Endometrial microvascular endothelial cells (primary cell): Measurements from ENCODE around the gene GCC1. TPM values are rescaled to one million over a fixed set of nuclear protein-coding genes. Genes with fewer than 3 reads are reported as not detected.

Experiments
- in situ Hi-C: cut with HindIII; loops from 2 replicates; pipeline ENCODE4 v1.10.0; 2017; ENCODE audit warnings: low sequenced_read_pairs, low pct_unique_long_range_greater_than_20kb; ENCODE audit errors: inconsistent ontology term
- total RNA-seq: library from RNA; depleted of rRNA; stranded (reverse); fragments of >200 nt; gene quantifications from one replicate; pipeline ENCODE4 v1.2.3, GENCODE V29; 2015; ENCODE audit errors: inconsistent ontology term

The GCC1 gene, protein sequence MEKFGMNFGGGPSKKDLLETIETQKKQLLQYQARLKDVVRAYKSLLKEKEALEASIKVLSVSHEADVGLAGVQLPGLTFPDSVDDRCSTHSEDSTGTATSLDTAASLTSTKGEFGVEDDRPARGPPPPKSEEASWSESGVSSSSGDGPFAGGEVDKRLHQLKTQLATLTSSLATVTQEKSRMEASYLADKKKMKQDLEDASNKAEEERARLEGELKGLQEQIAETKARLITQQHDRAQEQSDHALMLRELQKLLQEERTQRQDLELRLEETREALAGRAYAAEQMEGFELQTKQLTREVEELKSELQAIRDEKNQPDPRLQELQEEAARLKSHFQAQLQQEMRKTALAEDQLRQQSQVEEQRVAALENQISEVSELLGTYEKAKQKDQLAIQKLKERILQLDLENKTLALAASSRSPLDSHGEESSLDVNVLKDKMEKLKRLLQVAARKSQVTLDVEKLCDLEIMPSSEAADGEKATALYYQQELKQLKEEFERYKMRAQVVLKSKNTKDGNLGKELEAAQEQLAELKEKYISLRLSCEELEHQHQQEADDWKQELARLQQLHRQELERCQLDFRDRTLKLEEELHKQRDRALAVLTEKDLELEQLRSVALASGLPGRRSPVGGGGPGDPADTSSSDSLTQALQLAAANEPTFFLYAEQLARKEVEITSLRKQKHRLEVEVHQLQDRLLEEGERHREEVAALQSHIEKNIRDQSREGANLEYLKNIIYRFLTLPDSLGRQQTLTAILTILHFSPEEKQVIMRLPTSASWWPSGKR
- total RNA-seq = 13.8 TPM

DNA sequence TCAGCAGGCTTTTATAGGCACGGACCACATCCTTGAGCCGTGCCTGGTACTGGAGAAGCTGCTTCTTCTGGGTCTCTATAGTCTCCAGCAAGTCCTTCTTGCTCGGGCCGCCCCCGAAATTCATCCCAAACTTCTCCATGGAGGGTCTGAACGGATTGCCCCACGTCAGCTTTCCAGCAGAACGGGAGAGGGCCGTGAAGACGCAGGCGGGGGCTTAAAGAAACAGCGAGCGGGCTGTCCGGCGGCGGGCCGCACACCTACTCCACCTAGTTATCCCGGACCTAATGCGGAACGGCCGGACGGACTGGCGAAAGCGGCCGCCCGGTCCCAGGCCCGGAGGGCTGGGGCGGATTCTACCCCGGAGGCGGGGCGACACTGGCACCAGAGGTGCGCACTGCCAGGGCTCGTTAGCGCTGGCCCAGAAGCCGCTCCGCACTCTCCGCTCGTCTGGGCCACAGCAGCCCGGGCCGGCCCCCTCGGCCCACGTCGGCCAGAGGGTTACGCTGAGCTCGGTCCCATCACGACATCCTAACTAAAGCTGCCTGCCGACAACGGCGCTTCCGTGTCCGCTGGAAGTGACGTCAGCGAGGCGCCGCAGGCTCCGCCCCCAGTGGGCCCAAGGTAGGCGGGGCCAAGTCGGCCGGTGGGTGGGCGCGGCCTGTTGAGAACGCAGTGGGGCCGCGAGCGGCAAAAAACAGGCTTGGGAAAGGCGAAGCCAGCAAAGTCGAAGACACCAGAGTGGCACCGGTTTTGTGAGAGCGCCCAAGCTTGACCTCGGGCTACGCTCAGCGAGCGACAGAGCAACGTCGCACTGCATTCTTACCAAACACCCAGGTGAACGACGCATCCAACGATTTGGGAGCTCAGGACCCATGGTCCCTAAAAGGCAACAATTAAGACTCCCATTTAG is at the start of gene GCC1:
Gene GCC1, minus strand, starts transcription at position 553 of the 910 bp plus-strand sequence. Its CDS starts 414 bp downstream, at position 139.
- in situ Hi-C loops = no loop called here

DNA sequence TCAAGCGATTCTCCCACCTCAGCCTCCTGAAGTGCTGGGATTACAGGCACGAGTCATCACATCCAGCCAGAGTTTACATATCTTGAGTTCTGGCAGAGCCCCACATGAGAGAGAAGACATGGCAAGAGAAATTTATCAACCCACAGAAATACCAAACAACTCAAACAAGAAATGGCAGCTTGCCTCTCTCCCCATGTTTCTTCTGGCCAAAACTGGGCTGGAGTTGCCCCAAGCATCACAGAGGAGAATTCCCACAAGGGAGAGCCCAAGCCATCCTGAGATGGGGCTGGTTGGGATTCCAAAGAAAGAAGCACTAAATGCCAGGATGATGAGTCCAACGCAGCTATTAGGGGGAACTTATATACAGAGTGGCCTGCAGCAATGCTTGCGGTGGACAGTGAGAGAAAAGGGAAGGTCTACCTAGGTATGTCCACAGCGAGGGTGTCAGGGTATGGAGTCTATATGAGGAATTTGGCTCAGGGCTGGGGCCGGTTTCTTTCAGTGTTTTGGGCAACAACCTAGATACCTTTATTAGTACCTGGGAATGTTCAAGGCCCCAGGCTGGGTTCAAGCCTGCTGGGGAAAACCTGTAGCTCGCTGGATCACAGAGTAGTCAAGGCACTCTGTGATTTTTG is 47.0 kb upstream of the GCC1 start:
- in situ Hi-C loops = no loop called here

DNA sequence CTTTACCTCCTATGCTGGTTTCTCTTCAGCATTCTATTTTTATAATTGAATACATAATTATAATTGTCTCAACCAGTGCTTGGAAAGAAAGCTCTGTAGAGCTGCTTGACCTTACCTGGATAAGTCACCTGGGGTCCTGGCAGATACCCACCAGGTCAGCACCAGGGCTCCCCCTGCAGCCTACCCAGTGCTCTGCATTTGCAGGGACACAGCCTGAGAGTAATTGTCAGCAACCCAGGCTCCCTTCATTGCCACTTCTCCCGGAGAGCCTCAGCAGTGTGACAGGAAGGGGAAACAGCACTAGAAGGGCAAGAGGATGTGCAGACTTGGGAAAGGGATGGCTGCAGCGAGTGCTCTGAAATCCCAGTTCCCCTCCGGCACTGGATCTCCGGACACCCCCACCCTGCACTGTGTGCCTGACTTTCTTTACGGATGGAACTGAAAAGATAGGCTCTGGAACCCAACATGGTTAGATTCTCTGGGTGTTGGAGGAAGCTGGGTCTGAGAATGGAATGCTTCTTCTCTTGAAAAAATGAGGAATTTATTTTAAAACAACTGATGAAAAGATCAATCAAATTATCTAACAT is 44.0 kb upstream of the GCC1 start:
- in situ Hi-C loops = no loop called here

DNA sequence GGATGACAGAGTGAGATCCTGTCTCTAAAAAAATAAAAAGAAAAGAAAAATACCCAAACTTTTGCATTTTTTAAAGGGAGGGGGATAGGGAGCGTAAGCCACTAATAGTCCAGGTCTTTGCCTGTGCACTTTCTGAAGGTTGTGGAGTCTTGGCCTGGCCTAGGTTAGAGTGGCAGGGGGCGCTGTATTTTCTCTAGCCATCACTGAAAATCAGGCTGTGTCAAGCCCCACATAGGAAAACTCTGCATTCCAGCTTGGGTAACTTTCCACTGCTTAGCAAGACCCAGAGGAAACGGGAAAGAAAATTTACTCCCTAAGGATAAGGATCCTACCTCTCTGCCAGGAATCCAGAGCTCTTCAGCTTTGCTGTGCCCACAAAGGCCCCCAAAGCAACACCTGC is 43.0 kb upstream of the GCC1 start:
- in situ Hi-C loops = no loop called here

DNA sequence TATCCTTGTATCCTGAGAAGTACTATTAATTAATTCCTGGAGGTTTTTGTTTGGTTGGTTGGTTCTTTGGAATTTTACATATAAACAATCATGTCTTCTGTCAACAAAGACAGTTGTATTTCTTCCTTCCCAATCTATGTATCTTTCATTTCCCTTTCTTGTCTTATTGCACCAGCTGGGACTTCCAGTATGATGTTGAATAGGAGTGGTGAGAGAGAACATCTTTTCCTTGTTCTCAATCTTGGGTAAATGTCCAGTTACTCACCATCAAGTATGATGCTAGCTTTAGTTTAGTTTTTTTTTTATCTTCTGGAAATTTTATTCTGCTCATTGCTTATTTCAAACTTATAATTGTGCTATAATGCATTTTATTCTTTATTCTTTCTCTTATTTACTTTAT is 39.9 kb upstream of the GCC1 start:
- in situ Hi-C loops = no loop called here

DNA sequence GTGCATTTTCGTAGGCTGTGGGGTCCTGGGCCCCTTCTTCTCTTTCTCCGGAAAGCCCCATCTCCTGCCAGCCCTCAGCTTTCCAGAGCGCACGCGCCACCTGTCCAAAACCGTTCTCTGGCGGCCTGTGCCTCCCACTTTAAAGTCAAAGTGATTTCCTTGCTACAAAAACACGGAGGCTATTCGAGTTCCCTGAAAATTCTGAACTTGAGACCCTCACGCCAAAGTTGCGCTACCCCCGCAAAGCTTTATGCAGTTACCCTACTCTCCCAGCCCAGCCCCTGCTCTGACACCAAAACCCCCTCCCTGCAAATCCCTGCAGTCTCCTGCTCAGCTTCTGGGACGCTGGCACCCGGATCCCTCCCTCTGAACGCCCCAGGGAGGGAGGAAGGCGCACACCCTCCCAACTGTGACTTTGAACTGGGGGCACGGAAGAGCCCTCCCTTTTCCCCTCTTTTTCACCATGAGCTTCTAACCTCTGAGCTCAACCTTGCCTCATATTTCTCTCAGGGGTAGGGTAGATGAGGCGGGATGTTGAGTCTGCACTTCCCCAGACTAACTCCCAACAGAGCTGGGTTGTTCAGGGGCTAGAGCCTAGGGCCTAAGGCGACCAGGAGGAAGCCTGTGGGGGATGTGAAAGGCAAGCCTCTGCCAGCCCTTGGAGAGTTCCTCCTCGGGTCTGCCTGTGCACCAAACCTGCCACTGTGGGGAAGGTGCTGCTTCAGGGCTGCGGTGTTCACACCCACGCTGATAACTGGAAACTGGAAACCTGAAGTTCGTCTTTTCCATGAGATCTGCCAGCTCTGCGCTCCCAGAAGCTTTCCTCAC is 35.2 kb upstream of the GCC1 start:
- in situ Hi-C loops = no loop called here

DNA sequence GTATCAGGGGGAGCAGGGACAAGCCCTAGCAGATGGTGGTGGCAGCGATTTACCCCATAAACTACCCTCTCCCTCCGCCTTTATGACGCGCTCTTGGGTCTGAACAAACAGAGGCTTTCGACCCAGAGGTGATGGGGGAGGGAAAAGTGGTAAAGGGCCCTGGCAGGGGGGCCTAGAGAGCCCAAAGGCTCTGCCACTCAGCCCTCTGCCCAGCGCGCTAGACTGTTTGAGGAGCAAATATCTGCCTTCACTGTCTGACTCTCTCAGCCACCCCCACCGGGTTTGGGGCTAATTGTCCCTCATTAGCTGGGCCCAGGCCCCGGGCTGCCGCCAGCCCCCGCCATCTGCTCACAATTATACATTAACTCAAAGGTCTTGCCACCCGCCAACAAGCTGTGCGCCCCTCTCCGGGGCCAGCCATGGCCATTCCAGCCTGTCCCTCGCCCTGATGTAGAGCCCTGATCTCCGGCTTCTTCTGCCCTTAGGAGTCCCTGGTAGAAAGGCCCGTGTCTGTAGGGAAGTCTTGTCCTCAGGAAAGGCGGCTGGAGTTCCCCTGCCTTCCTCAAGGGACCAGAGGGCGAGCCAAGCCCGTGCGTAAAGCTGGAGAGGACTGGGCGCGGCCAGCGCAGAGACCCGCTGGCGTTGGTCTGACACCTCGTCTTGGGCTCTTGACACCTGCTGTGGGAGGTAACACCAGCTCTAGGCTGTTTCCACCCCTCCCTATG is 34.4 kb upstream of the GCC1 start:
- in situ Hi-C loops = no loop called here

DNA sequence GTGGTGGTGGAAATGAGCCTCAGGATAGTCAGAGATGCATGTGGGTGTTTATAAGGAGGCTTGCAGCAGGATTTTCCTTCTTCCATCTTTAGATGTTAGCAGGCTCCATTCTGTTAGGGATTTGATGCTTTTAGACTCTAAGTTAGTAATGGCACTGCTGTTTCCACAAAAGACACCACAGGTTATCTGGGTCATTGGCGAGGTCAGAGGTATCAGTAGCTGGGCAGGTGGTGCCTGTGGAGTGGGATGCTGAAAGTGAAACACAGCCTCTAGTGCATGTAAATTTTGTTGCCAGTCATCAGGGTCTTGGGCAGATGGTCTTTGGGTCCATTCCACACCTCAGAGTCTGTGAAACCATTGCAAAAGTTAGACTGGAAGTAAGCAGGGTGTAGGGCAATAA is 33.4 kb upstream of the GCC1 start:
- in situ Hi-C loops = no loop called here

DNA sequence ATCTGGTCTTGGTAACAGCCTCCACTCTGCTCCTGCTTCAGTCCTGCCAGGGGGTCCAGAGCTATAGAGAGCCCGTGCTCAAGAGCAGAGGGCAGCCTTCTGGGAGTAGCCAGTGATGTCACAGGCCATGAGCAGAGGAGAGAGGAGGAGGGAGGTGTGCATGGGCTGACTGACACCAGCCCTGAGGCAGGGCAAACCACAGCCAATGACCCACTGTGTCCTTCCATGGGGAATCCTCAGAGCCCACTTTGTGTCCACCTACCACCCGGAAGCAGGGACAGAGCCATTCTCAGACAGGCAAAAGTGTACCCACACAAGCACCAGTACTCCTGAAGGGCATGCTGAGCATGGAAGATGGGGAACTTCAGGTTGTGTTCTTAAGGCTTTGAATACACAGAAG is 32.6 kb upstream of the GCC1 start, which contains the start of gene PAX4:
Gene PAX4, minus strand, starts transcription at position 101 of the 400 bp plus-strand sequence. CDS start 2,214 bp downstream, outside the sequence.
- in situ Hi-C loops = no loop called here

DNA sequence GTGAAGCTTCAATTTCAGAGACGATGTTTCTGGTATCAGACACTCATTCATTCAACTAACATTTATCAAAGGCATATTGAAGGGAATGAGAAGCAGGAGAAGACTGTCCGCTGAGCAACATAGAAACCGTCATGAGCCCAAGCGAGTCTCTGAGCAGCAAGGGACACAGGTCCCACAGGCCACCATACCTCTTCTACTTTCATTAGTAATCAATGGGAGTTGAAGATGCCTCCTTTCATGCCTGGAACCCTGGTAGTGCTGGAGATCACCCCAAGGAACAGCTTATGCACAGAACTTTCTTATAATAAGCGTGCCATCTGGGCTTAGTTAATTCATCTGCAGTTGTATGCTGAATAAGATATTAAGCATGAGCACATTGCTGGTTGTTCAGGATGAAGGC is 31.3 kb upstream of the GCC1 start:
- in situ Hi-C loops = no loop called here

DNA sequence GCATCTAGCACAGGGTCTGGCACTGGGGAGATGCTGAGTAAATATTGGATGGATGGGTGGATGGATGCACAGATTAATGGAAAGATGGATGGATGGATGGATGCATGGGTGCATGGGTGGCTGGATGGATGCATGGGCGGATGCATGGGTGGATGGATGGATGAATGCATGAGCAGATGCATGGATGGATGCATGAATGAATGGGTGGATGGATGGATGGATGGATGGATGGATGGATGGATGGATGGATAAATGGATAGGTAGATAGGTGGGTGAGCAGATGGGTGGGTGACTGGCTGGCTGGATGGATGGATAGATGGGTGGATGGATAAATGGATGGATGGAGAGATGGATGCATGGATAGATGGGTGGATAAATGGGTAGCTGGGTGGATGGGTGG is 26.9 kb upstream of the GCC1 start:
- in situ Hi-C loops = no loop called here

DNA sequence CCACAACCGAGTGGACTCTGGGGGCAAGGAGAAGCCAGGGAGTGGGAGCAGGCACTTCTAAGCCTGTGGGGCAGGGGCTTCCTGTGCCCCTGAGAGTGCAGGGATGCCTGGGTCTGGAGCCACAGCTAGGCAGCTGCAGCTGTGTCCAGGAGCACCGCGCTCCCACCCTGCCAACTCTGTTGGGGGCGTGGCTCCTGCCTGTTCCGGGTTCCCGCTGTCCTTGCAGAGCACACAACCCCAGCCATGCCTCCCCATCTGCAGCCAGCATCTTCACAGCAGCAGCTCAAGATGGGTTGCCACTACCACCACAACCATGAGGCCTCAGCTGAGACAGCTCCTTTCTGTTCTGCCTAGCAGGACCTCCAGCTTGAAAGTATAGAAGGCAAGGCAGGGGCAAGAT is 23.9 kb upstream of the GCC1 start:
- in situ Hi-C loops = no loop called here

DNA sequence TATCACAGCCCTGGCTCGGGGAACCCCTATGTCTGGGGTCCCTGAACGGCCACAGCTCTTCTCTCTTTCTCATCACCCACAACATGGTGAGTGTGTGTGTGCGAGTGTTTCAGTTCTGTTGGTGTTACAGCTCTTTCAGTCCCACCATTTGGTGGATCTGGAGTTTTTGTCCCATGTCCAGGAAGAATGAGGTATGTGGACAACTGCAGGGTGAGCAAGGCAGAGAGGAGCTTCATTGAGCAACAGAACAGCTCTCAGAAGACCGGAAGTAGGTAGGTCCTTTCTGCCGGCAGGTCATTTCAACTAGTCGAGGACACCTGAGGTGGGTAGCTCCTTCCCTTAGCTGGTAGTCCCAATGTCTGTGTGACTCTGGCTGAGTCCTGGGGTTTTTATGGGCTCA is 23.1 kb upstream of the GCC1 start:
- in situ Hi-C loops = no loop called here

DNA sequence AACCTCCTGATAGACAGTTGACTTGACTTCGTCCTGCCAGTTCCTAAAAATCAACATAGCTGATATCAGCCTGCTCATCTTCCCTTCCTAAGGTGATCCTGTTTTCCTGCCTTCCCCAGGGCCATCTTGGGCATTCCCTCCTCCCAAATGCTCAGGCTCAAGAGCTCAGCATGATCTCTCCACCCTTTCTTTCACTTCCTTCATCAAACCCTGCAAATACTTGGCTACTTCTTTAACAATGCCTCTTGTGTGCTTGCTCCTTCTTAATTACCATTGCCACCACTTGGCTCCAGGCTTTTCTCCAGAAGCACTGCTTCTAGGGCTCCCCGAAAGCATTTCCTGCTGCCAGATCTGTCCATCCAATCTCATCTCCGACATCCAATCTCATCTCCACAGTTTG is 15.5 kb upstream of the GCC1 start:
- in situ Hi-C loops = no loop called here

DNA sequence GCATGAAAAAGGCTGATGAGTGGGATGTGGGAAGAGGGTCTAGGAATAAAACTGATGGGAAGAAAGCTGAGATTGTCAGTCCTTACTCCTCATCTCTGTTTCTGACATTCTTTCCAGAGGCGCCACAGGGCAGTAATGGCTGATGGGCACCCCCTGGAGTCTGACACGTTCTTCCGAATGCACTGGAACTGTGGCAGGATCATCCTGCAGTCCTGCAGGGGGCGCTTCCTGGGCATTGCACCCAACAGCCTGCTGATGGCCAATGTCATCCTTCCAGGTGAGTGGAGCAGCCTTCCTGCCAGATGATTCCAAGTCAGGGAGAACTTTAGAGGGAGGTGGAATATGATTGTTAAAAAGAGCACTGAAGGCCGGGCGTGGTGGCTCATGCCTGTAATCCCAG is 12.9 kb upstream of the GCC1 start:
- in situ Hi-C loops = no loop called here

DNA sequence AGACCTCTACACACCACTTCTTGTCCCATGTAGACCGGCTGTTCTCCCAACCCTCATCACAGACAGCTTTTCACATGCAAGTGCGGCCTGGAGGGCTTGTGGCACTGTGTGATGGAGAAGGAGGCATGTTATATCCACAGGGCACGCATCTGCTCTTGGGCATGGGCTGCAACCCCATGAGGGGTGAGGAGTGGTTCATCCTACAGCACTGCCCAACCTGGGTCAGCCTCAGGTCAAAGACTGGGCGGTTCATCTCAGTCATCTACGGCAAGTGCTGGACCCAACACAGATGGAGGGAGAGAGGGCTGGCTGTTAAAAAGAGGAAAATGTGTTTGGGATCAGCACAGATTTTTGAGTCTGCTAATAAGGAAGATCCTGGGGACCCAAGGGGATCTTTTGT is 10.3 kb upstream of the GCC1 start:
- in situ Hi-C loops = no loop called here

DNA sequence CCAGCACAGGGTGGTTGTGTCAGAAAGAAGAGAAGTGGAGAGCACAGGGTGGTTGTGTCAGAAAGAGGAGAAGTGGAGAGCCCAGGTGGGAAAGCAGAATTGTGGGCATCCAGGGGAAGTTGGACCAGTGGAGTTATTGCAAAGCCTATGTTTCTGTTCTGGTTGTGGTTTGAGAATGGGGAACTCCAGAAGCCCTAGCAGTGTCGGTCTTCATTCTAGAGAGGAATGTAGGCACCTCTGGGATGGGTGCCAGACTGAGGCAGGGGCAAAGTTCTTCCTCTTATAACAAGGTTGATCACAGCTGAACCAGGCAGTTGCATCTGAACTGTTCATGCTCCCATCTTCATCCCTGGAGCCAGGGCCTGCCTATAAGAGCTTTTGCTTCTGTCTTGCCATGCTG is 9.1 kb upstream of the GCC1 start:
- in situ Hi-C loops = no loop called here
